ENCODE data around the gene SDF4.

SDF4 gene

DNA sequence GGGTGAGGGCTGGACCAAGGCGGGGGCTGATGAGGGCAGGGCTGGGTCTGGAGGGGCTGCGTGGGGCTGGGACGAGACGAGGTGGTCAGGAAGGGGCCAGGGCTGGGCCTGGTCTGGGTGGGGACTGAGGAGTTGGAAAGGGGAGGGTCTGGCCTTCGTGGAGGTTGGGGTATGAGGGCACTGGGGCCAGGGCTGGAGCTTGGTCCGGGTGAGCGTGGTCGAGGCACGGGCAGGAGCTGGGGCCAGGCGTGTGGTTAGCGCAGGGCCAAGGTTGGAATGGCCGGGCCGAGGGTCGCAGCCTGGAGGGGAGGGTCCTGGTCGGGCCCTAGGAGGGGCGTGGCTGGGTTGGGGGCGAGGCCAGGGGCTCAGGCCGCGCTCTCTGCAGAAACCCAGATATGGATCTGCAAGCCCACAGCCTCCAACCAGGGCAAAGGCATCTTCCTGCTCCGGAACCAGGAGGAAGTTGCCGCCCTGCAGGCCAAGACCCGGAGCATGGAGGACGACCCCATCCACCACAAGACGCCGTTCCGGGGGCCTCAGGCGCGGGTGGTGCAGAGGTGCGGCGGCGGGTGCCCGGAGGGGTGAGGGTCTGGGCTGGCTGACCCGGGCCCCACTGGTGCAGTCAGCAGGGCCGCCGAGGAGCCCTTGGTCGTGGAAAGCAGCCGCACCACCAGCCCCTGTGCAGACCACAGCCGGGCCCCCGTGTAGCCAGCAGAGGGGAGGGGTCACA is 49.1 kb downstream of the SDF4 start:
- no peak overlapping the region for H3K27ac ChIP-seq (ENCODE audit: low read depth, low read length, poor library complexity, severe bottlenecking)
- H3K4me2 ChIP-seq (ENCODE audit: low read length) = no peak overlapping the region
- H3K79me2 ChIP-seq (ENCODE audit: insufficient read depth, low read length) = no peaks in the 10 kb centered on the region
- no peaks in the 10 kb centered on the region for H3K9me2 ChIP-seq (ENCODE audit: low read depth, low read length)
- no peak overlapping the region for H3K9ac ChIP-seq (ENCODE audit: low read length)
- no peak overlapping the region for H2AFZ ChIP-seq (ENCODE audit: low read length)
- no peaks in the 10 kb centered on the region for H4K20me1 ChIP-seq (ENCODE audit: insufficient read depth, low read length)
- no peak overlapping the region for H3K4me3 ChIP-seq (ENCODE audit: low read depth, low read length, poor library complexity, severe bottlenecking)
- no peaks in the 10 kb centered on the region for H3F3A ChIP-seq (ENCODE audit: insufficient read depth, low read length)
- no peaks in the 10 kb centered on the region; the same call in 1 of the 2 replicates for H3K27me3 ChIP-seq (ENCODE audit: insufficient read depth, low read length)
- no peaks in the 10 kb centered on the region for H3K36me3 ChIP-seq (ENCODE audit: insufficient read depth, low read length)
- TF ChIP-seq CTCF (IDR thresholded peaks at IDR 0.05; ENCODE audit: low read length) = no peak
- no peak for TF ChIP-seq EZH2 (IDR thresholded peaks at IDR 0.05; ENCODE audit: borderline replicate concordance, low read length)
- no peaks in the 10 kb centered on the region for H3K9me3 ChIP-seq (ENCODE audit: low read length)
- no peaks in the 10 kb centered on the region for H3K4me1 ChIP-seq (ENCODE audit: insufficient read depth, low read length, severe bottlenecking)

- TF ChIP-seq CTCF (IDR thresholded peaks at IDR 0.05; ENCODE audit: low read length) (no peak), EZH2 (IDR thresholded peaks at IDR 0.05; ENCODE audit: borderline replicate concordance, low read length) (no peak)
- Histone ChIP-seq H3K9ac (ENCODE audit: low read length) (no peak overlapping the region), H3K4me3 (ENCODE audit: low read depth, low read length, poor library complexity, severe bottlenecking) (no peak overlapping the region), H3K9me2 (ENCODE audit: low read depth, low read length) (no peaks in the 10 kb centered on the region), H3K4me2 (ENCODE audit: low read length) (no peak overlapping the region), H3K4me1 (ENCODE audit: insufficient read depth, low read length, severe bottlenecking) (no peaks in the 10 kb centered on the region), H3K27me3 (ENCODE audit: insufficient read depth, low read length) (no peaks in the 10 kb centered on the region; the same call in 1 of the 2 replicates), H3F3A (ENCODE audit: insufficient read depth, low read length) (no peaks in the 10 kb centered on the region), H2AFZ (ENCODE audit: low read length) (no peak overlapping the region), H3K79me2 (ENCODE audit: insufficient read depth, low read length) (no peaks in the 10 kb centered on the region), H3K9me3 (ENCODE audit: low read length) (no peaks in the 10 kb centered on the region), H3K36me3 (ENCODE audit: insufficient read depth, low read length) (no peaks in the 10 kb centered on the region), H3K27ac (ENCODE audit: low read depth, low read length, poor library complexity, severe bottlenecking) (no peak overlapping the region), H4K20me1 (ENCODE audit: insufficient read depth, low read length) (no peaks in the 10 kb centered on the region)
Measured at GRCh38 chr1:1181938-1182410, 49.8 kb downstream of the SDF4 start.

GRCh38 chr1:1181129-1181937 is 50.5 kb downstream of the SDF4 start:
- Histone ChIP-seq H3F3A (ENCODE audit: insufficient read depth, low read length) (no peaks in the 10 kb centered on the region), H2AFZ (ENCODE audit: low read length) (no peak overlapping the region), H3K4me3 (ENCODE audit: low read depth, low read length, poor library complexity, severe bottlenecking) (no peak overlapping the region), H3K9ac (ENCODE audit: low read length) (no peak overlapping the region), H3K9me3 (ENCODE audit: low read length) (no peaks in the 10 kb centered on the region), H3K27me3 (ENCODE audit: insufficient read depth, low read length) (no peaks in the 10 kb centered on the region; the same call in 1 of the 2 replicates), H3K4me1 (ENCODE audit: insufficient read depth, low read length, severe bottlenecking) (no peaks in the 10 kb centered on the region), H4K20me1 (ENCODE audit: insufficient read depth, low read length) (no peaks in the 10 kb centered on the region), H3K27ac (ENCODE audit: low read depth, low read length, poor library complexity, severe bottlenecking) (no peak overlapping the region), H3K36me3 (ENCODE audit: insufficient read depth, low read length) (no peaks in the 10 kb centered on the region), H3K9me2 (ENCODE audit: low read depth, low read length) (no peaks in the 10 kb centered on the region), H3K79me2 (ENCODE audit: insufficient read depth, low read length) (no peaks in the 10 kb centered on the region), H3K4me2 (ENCODE audit: low read length) (no peak overlapping the region)
- no peak for TF ChIP-seq CTCF (IDR thresholded peaks at IDR 0.05; ENCODE audit: low read length)
- TF ChIP-seq EZH2 (IDR thresholded peaks at IDR 0.05; ENCODE audit: borderline replicate concordance, low read length) = no peak

All from OCI-LY1 (cell line).